HG02870 (cell line): ENCODE results near the gene PLD1.
"Not testable (repeated sequence)": the region's sequence is repeated elsewhere in the genome, so short reads cannot be mapped to it uniquely, and the experiment has no call there.

Experiments
- ATAC-seq: cut with Tn5 transposase; IDR thresholded peaks from one replicate; pipeline ENCODE4 v1.9.1; 2021; ENCODE audit warnings: mild to moderate bottlenecking, moderate library complexity; ENCODE audit not compliant: unreplicated experiment

PLD1 gene

GRCh38 chr3:171574556-171575240, 235.6 kb downstream of the PLD1 start:
- no peak for ATAC-seq

- no peak for ATAC-seq
These were observed 240.6 kb downstream of the PLD1 start for GRCh38 chr3:171569571-171570132.

GRCh38 chr3:171568766-171569165, 241.5 kb downstream of the PLD1 start:
- ATAC-seq, result no peak

- no peak for ATAC-seq
These were observed 243.4 kb downstream of the PLD1 start for GRCh38 chr3:171566803-171567422.

GRCh38 chr3:171565481-171566058, 244.7 kb downstream of the PLD1 start:
- ATAC-seq, result no peak

GRCh38 chr3:171564748-171565480, 245.4 kb downstream of the PLD1 start:
- ATAC-seq, result no peak

- ATAC-seq, result no peak
These were observed 247.0 kb downstream of the PLD1 start for GRCh38 chr3:171563298-171563697.

GRCh38 chr3:171562459-171562858, 247.8 kb downstream of the PLD1 start:
- ATAC-seq, result not testable (repeated sequence)

GRCh38 chr3:171561596-171562323, 248.5 kb downstream of the PLD1 start:
- ATAC-seq, result peak; percentile 58

- ATAC-seq, result no peak
These were observed 250.7 kb downstream of the PLD1 start for GRCh38 chr3:171559586-171559985.

GRCh38 chr3:171558188-171558696, 252.0 kb downstream of the PLD1 start:
- no peak for ATAC-seq

- ATAC-seq, result no peak
These were observed 253.1 kb downstream of the PLD1 start for GRCh38 chr3:171557173-171557572.

- no peak for ATAC-seq
These were observed 253.6 kb downstream of the PLD1 start for GRCh38 chr3:171556574-171557145.

GRCh38 chr3:171556148-171556547, 254.1 kb downstream of the PLD1 start:
- ATAC-seq, result no peak

GRCh38 chr3:171553086-171553485, 257.2 kb downstream of the PLD1 start:
- no peak for ATAC-seq

GRCh38 chr3:171552531-171552930, 257.8 kb downstream of the PLD1 start:
- no peak for ATAC-seq

GRCh38 chr3:171551296-171551695, 259.0 kb downstream of the PLD1 start:
- no peak for ATAC-seq
